BJ (cell line): ENCODE results near the gene GSK3A. TPM values are rescaled to one million over a fixed set of nuclear protein-coding genes. Genes with fewer than 3 reads are reported as not detected.

ENCODE experiments used
- CTCF ChIA-PET: fragments of 350-600 bp; formaldehyde crosslinking; extraction: SDS; loops from one replicate; lab custom pipeline; 2021; ENCODE audit warnings: antibody characterized with exemption, inconsistent platforms; lab: Yijun Ruan, JAX
- POLR2A ChIA-PET: fragments of 300-600 bp; sonication (Branson Sonifier 250); formaldehyde crosslinking; extraction: SDS; loops from one replicate; lab custom pipeline; 2021; ENCODE audit warnings: antibody characterized with exemption; lab: Charles Lee
- DNase-seq: peaks from one replicate; pipeline ENCODE4 v3.0.0-alpha.2; 2011; ENCODE audit warnings: low read depth
- H3K27me3 ChIP-seq: 2 replicates; pipeline ENCODE4 v1.6.0; 2011; ENCODE audit warnings: low read length; ENCODE audit not compliant: control insufficient read depth, insufficient read depth
- H3K36me3 ChIP-seq: 2 replicates; pipeline ENCODE4 v1.5.1; 2011; ENCODE audit warnings: low read length; ENCODE audit not compliant: control insufficient read depth, insufficient read depth
- H3K4me3 ChIP-seq: 2 replicates; pipeline ENCODE4 v1.5.1; 2011; ENCODE audit warnings: low read depth, mild to moderate bottlenecking, control low read depth, low read length
- polyA plus RNA-seq: library from polyadenylated mRNA; depleted of rRNA; stranded (reverse); fragments of >200 nt; gene quantifications from 2 replicates; pipeline ENCODE4 v1.2.3, GENCODE V29; 2011
- TF ChIP-seq, protein P1 (sequence below): IDR thresholded peaks from 2 replicates; pipeline ENCODE4 v1.5.1; 2011; ENCODE audit warnings: low read depth, mild to moderate bottlenecking, control low read depth, inconsistent platforms, low read length, moderate library complexity; ENCODE audit not compliant: insufficient read depth

The GSK3A gene
- polyA plus RNA-seq, 1 experiment, result 36.1 TPM

DNA sequence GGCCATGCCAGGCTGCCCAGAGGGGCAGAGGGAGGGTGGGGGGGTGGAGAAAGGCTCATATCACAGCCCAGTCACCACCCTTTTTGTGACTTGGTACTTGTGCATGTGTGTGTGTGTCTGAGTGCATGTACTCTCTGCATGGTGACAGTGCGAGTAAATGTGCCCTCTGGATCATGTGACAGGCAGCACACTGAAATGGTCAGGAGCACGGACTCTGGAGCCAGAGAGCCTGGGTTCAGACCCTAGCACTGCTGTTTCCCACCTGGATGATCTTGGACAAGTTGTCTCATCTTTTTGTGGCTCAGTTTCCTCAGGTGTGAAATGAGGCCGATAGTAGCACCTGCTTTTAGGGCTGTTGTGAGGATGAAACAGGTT is 28.6 kb upstream of the GSK3A start:
- POLR2A ChIA-PET, result interaction anchor here (0.6 kb wide), 1 partner anchor 249 kb away, joined by 11 read pairs; no protein-coding TSS in a partner anchor
- no peak for DNase-seq
- Histone ChIP-seq H3K36me3 (peaks cover 22% of the 10 kb centered on the region), H3K4me3 (peak overlapping the region; percentile 87), H3K27me3 (no peaks in the 10 kb centered on the region)
- CTCF ChIA-PET, result interaction anchor here (0.9 to 4.2 kb wide), 5 partner anchors 9 to 27 kb away, joined by 3 to 20 read pairs (median 9); partner anchors contain the start of gene GSK3A
- TF ChIP-seq, protein P1, sequence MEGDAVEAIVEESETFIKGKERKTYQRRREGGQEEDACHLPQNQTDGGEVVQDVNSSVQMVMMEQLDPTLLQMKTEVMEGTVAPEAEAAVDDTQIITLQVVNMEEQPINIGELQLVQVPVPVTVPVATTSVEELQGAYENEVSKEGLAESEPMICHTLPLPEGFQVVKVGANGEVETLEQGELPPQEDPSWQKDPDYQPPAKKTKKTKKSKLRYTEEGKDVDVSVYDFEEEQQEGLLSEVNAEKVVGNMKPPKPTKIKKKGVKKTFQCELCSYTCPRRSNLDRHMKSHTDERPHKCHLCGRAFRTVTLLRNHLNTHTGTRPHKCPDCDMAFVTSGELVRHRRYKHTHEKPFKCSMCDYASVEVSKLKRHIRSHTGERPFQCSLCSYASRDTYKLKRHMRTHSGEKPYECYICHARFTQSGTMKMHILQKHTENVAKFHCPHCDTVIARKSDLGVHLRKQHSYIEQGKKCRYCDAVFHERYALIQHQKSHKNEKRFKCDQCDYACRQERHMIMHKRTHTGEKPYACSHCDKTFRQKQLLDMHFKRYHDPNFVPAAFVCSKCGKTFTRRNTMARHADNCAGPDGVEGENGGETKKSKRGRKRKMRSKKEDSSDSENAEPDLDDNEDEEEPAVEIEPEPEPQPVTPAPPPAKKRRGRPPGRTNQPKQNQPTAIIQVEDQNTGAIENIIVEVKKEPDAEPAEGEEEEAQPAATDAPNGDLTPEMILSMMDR, result no peak

DNA sequence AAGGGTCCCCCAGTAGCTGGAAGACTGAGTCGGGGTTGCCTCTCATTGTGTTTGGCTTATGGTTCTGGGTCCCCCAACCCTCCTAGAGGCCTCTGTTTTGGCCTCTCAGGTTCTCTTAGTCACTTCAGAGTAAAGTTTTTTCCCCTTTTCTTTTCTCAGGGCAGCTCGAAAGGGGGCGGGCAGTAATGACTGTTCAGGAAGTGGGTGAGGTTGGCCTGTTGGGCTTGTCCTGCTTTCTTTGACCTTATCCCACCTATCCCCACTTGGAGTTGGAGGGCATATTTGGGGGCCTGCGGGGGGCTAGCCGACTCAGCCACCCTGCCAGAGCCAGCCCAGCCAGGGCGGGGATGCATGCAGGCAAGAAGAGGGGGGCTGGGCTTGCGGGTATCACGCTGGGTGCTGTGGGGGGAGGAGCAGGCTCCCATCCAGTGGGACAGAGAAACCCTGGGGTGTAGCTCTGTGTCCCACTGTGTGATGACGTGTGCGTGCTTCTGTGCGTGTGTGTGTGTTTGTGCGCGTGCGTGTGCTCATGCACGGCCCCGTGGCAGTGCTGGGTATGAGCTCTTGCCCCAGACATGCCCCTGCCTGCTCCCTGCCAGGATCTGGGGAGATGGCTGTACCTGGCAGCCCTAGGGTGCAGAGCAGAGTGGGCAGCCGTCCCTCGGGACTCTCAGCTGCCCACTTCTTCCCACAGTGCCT is 28.1 kb upstream of the GSK3A start:
- CTCF ChIA-PET, result interaction anchor here (0.9 to 4.2 kb wide), 5 partner anchors 9 to 27 kb away, joined by 3 to 20 read pairs (median 9); partner anchors contain the start of gene GSK3A
- TF ChIP-seq, protein P1, result no peak
- Histone ChIP-seq H3K27me3 (no peaks in the 10 kb centered on the region), H3K36me3 (peaks cover 22% of the 10 kb centered on the region), H3K4me3 (peak overlapping the region; percentile 87)
- DNase-seq, result no peak
- POLR2A ChIA-PET, result interaction anchor here (0.5 to 0.6 kb wide), 3 partner anchors 10 to 249 kb away, joined by 3 to 11 read pairs (median 5); partner anchors contain the start of gene GSK3A

DNA sequence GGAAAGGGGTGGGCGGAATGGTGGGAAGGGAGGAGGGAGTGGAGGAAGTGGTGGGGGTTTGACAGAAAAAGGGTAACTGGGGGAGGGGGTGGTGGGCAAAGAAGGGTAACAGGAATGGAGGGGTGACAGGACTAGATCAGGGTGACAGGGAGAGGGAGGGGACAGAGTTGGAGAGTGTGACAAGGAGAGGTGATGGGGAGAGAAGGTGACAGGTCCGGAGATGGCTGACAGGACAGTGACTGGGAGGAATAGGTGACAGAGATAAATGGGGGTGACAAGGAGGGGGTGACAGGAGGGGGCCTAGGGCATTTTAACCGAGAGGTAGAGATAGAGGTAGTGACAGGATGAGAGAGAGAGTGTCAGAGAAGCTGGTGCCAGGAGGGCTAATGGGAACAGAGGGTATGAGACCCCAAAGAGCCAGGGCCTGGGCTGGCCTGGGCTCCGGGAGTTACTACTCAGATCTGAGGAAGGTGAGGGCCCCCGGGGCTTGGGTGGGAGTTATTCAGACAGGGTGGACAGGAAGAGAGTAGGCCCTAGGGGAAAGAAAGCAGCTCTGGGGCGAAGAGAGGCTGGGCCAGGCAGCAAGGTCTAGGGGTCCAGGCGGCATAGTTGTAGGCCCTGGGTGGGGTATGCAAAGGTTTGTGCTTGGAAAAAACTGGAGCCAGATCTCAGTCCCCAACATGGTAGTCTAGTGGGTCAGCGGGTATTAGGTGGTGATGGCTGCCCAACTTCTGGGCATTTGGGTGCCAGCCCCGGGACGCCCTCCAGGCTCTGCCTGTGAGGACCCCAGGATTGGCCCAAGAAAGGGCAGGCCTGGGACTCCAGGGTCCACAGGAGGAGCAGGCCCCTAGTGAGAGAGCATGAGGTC is 27.3 kb upstream of the GSK3A start:
- H3K4me3 ChIP-seq, result peak overlapping the region; percentile 87
- ChIA-PET CTCF (interaction anchor here (1.6 to 4.2 kb wide), 3 partner anchors 10 to 26 kb away, joined by 9 to 20 read pairs (median 18); partner anchors contain the start of gene GSK3A), POLR2A (no interaction called here)
- no peak for DNase-seq
- no peaks in the 10 kb centered on the region for H3K27me3 ChIP-seq
- peaks cover 18% of the 10 kb centered on the region for H3K36me3 ChIP-seq
- TF ChIP-seq, protein P1, result no peak

DNA sequence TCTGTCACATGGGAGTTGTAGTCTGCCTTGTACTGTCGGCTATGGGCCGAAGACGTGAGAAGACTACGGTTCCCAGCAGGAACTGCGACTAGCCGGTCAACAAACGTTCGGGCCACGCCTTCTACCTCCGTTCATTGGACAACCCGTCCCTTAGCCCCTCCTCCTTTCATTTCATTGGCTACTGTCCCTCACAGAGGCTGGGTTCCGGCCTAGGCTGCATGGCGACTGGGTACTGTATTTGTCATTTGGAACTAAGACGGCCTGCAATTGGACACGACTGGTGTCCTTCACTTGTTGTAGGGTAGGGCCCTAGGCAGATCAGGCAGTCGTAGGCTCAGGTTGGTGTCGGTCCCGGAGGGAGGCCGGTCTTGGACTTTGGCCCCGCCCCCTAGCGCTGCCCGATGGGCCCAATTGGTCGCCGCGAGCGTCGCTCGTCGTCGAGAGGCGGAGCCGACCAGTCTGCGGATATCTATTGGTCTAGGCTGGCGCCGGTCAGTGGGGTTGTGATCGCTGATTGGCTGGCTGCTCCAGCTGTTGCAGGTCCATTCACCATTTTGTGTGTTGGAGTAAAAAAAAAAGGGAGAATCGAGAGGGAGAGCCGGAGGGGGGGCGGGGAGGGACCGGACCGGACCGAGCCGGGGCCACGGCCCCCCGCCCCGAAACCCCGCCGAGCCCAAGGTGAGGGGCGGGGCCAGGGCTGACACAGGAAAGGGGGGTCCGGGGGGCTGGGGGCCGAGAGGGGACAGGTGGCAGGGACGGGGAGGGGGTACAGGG is 26.5 kb upstream of the GSK3A start, which contains the start of gene CIC:
TSS of gene CIC (plus strand) at position 549 of the 774 bp plus-strand sequence. CDS start 2,532 bp downstream, outside the sequence.
- peak within 1 kb of the TSS; percentile 87 for H3K4me3 ChIP-seq
- H3K36me3 ChIP-seq, result peaks cover 12% of the 10 kb centered on the region
- TF ChIP-seq, protein P1, result no peak
- CTCF ChIA-PET, result interaction anchor here (2.2 to 4.2 kb wide), 2 partner anchors 11 to 23 kb away, joined by 18 to 20 read pairs; no protein-coding TSS in a partner anchor
- POLR2A ChIA-PET, result no interaction called here
- peak; percentile 100 for DNase-seq
- no peaks in the 10 kb centered on the region for H3K27me3 ChIP-seq
